Brain microvascular endothelial cell (primary cell): ENCODE results near the gene NDUFAF4.

Source experiments
- DNase-seq: peaks from one replicate; pipeline ENCODE4 v3.0.0-alpha.2; 2020
- H3K27ac ChIP-seq: fragments of 250-450 bp; sonication (Bioruptor Pico); 2 replicates; pipeline ENCODE4 v1.5.1; 2020; ENCODE audit warnings: mild to moderate bottlenecking, moderate library complexity
- H3K27me3 ChIP-seq: fragments of 250-450 bp; sonication (Bioruptor Pico); replicated peaks from 2 replicates; pipeline ENCODE4 v1.5.1; 2020; ENCODE audit warnings: mild to moderate bottlenecking
- H3K36me3 ChIP-seq: fragments of 250-450 bp; sonication (Bioruptor Pico); replicated peaks from 2 replicates; pipeline ENCODE4 v1.5.1; 2020; ENCODE audit warnings: mild to moderate bottlenecking
- H3K4me3 ChIP-seq: 2 replicates; pipeline ENCODE4 v1.5.1; 2011; ENCODE audit warnings: low read depth, mild to moderate bottlenecking, control low read depth, low read length, moderate library complexity
- CTCF ChIP-seq: IDR thresholded peaks from 2 replicates; pipeline ENCODE4 v1.5.1; 2011; ENCODE audit warnings: low read depth, mild to moderate bottlenecking, moderate library complexity, low read length, control low read depth, inconsistent platforms; ENCODE audit errors: missing control alignments
- in situ Hi-C: cut with HindIII; loops from 2 replicates; pipeline ENCODE4 v1.10.0; 2017; ENCODE audit warnings: low sequenced_read_pairs, low pct_ligation_motif_present

The NDUFAF4 gene

GRCh38 chr6:96876886-96877545 lies 20.7 kb downstream of the NDUFAF4 start:
- TF ChIP-seq CTCF, result no peak
- no peak for DNase-seq
- Histone ChIP-seq H3K27me3 (no peaks in the 10 kb centered on the region), H3K4me3 (no peak overlapping the region), H3K36me3 (no peaks in the 10 kb centered on the region), H3K27ac (no peak overlapping the region)
- in situ Hi-C loops, result no loop called here

- H3K36me3 ChIP-seq, result no peaks in the 10 kb centered on the region
- no peak for DNase-seq
- H3K4me3 ChIP-seq, result no peak overlapping the region
- in situ Hi-C loops, result no loop called here
- TF ChIP-seq CTCF, result no peak
- no peaks in the 10 kb centered on the region for H3K27me3 ChIP-seq
- no peak overlapping the region for H3K27ac ChIP-seq
These were observed 24.7 kb downstream of the NDUFAF4 start for GRCh38 chr6:96872976-96873375.

- Histone ChIP-seq H3K36me3 (no peaks in the 10 kb centered on the region), H3K27ac (no peak overlapping the region), H3K4me3 (no peak overlapping the region), H3K27me3 (no peaks in the 10 kb centered on the region)
- no peak for DNase-seq
- in situ Hi-C loops, result no loop called here
- TF ChIP-seq CTCF, result no peak
These were observed 32.7 kb downstream of the NDUFAF4 start for GRCh38 chr6:96865055-96865405.

GRCh38 chr6:96864216-96865054 lies 33.3 kb downstream of the NDUFAF4 start:
- H3K27ac ChIP-seq, result no peak overlapping the region
- no peak for DNase-seq
- TF ChIP-seq CTCF, result no peak
- in situ Hi-C loops, result no loop called here
- H3K36me3 ChIP-seq, result no peaks in the 10 kb centered on the region
- H3K27me3 ChIP-seq, result no peaks in the 10 kb centered on the region
- H3K4me3 ChIP-seq, result no peak overlapping the region

- Histone ChIP-seq H3K4me3 (no peak overlapping the region), H3K36me3 (no peaks in the 10 kb centered on the region), H3K27ac (no peak overlapping the region), H3K27me3 (no peaks in the 10 kb centered on the region)
- no peak for DNase-seq
- no peak for TF ChIP-seq CTCF
- in situ Hi-C loops, result no loop called here
These were observed 35.1 kb downstream of the NDUFAF4 start for GRCh38 chr6:96862560-96862959.
